ENCODE measurements around the gene PIP4K2A.
"Not testable (repeated sequence)": the region's sequence is repeated elsewhere in the genome, so short reads cannot be mapped to it uniquely, and the experiment has no call there.

PIP4K2A gene

GRCh38 chr10:22697101-22697500, 17.3 kb downstream of the PIP4K2A start:
- TF ChIP-seq CTCF (IDR thresholded peaks at IDR 0.05) (no peak), ZFX (IDR thresholded peaks at IDR 0.05; ENCODE audit: borderline replicate concordance) (no peak)
- no peak overlapping the region for H3K27ac ChIP-seq

- TF ChIP-seq CTCF (IDR thresholded peaks at IDR 0.05), result no peak
- TF ChIP-seq ZFX (IDR thresholded peaks at IDR 0.05; ENCODE audit: borderline replicate concordance), result no peak
- H3K27ac ChIP-seq, result no peak overlapping the region
Observed at GRCh38 chr10:22693860-22694259, 20.5 kb downstream of the PIP4K2A start.

- no peak overlapping the region for H3K27ac ChIP-seq
- TF ChIP-seq CTCF (IDR thresholded peaks at IDR 0.05) (no peak), ZFX (IDR thresholded peaks at IDR 0.05; ENCODE audit: borderline replicate concordance) (no peak)
Observed at GRCh38 chr10:22693371-22693784, 21.0 kb downstream of the PIP4K2A start.

GRCh38 chr10:22692119-22692518, 22.3 kb downstream of the PIP4K2A start:
- H3K27ac ChIP-seq, result not testable (repeated sequence)

- no peak for TF ChIP-seq CTCF (IDR thresholded peaks at IDR 0.05)
- no peak for TF ChIP-seq ZFX (IDR thresholded peaks at IDR 0.05; ENCODE audit: borderline replicate concordance)
- no peak overlapping the region for H3K27ac ChIP-seq
Observed at GRCh38 chr10:22690614-22691431, 23.6 kb downstream of the PIP4K2A start.

- TF ChIP-seq CTCF (IDR thresholded peaks at IDR 0.05) (no peak), ZFX (IDR thresholded peaks at IDR 0.05; ENCODE audit: borderline replicate concordance) (no peak)
Observed at GRCh38 chr10:22690158-22690557, 24.2 kb downstream of the PIP4K2A start.

GRCh38 chr10:22686347-22686746, 28.0 kb downstream of the PIP4K2A start:
- TF ChIP-seq ZFX (IDR thresholded peaks at IDR 0.05; ENCODE audit: borderline replicate concordance) (no peak), CTCF (IDR thresholded peaks at IDR 0.05) (no peak)
- no peak overlapping the region for H3K27ac ChIP-seq

More at GRCh38 chr10:22690158-22690557, 24.2 kb downstream of the PIP4K2A start:
- no peak overlapping the region for H3K27ac ChIP-seq

Data from 22Rv1 (cell line).